Progenitor cell of endocrine pancreas (in vitro differentiated cells): ENCODE data around the gene APLP1. TPM values are rescaled to one million over a fixed set of nuclear protein-coding genes. Genes with fewer than 3 reads are reported as not detected.

Experiments
- DNase-seq: peaks from one replicate; pipeline ENCODE4 v3.0.0; 2021; ENCODE audit warnings: low spot score; ENCODE audit not compliant: unreplicated experiment
- H3K27ac Mint-ChIP-seq: 2 replicates; pipeline ENCODE4 v1.8.0; 2021; ENCODE audit warnings: mild to moderate bottlenecking, moderate library complexity, mixed read lengths
- H3K27me3 Mint-ChIP-seq: 2 replicates; pipeline ENCODE4 v1.8.0; 2021; ENCODE audit warnings: mixed read lengths
- H3K36me3 Mint-ChIP-seq: 2 replicates; pipeline ENCODE4 v1.8.0; 2022; ENCODE audit warnings: mixed read lengths; ENCODE audit not compliant: insufficient read depth
- H3K4me1 Mint-ChIP-seq: 2 replicates; pipeline ENCODE4 v1.8.0; 2021; ENCODE audit warnings: low read depth, mixed read lengths
- H3K4me3 Mint-ChIP-seq: 2 replicates; pipeline ENCODE4 v1.8.0; 2021; ENCODE audit warnings: low read depth, mild to moderate bottlenecking, moderate library complexity, mixed read lengths
- H3K9me3 Mint-ChIP-seq: 2 replicates; pipeline ENCODE4 v1.8.0; 2021; ENCODE audit warnings: low read depth, mixed read lengths
- total RNA-seq: library from RNA; stranded (reverse); gene quantifications from 2 replicates; pipeline ENCODE4 v1.2.1, GENCODE V29; 2021
- TF ChIP-seq, protein P1 (sequence below): fragments of 200-600 bp; sonication (generic); IDR thresholded peaks from one replicate; pipeline ENCODE4 v1.5.0; 2021; ENCODE audit warnings: antibody characterized with exemption, mild to moderate bottlenecking; ENCODE audit not compliant: unreplicated experiment

APLP1 gene
- total RNA-seq, 1 donor from 2014 or later: 135 TPM

GRCh38 chr19:35843676-35844481 is 24.5 kb upstream of the APLP1 start:
- H3K4me3 Mint-ChIP-seq: peak overlapping the region; percentile 62
- peaks cover 60% of the 10 kb centered on the region for H3K27me3 Mint-ChIP-seq
- H3K9me3 Mint-ChIP-seq: no peaks in the 10 kb centered on the region

DNA sequence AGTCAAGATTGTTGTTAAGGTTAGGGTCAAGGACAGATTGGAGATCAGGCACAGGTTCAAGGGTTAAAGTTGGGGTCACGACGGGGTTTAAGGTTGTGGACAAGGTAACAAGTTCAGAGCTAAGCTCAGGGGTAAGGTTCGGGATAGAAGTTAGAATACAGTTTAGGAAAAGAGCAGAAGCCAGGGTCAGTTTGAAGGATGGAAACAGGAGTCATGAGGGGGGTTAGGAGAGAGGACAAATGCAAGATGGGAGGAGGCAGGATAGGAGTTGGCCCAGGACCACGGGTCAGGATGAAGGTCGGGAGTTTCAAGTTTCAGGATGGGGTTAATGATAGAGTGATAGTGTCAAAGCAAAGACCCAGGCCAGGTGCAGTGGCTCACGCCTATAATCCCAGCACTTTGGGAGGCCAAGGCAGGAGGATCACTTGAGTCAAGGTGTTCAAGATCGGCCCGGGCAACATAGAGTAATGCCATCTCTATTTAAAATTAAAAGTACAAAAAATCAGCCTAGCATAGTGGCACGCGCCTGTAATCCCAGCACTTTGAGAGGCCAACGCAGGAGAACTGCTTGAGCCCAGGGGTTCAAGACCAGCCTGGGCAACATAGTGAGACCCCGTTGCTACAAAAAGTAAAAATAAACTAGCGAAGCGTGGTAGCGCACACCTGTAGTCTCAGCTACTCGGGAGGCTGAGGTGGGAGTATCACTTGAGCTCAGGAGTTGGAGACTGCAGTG is 23.7 kb upstream of the APLP1 start:
- DNase-seq: no peak
- H3K4me3 Mint-ChIP-seq: peak overlapping the region; percentile 62
- TF ChIP-seq, protein P1, sequence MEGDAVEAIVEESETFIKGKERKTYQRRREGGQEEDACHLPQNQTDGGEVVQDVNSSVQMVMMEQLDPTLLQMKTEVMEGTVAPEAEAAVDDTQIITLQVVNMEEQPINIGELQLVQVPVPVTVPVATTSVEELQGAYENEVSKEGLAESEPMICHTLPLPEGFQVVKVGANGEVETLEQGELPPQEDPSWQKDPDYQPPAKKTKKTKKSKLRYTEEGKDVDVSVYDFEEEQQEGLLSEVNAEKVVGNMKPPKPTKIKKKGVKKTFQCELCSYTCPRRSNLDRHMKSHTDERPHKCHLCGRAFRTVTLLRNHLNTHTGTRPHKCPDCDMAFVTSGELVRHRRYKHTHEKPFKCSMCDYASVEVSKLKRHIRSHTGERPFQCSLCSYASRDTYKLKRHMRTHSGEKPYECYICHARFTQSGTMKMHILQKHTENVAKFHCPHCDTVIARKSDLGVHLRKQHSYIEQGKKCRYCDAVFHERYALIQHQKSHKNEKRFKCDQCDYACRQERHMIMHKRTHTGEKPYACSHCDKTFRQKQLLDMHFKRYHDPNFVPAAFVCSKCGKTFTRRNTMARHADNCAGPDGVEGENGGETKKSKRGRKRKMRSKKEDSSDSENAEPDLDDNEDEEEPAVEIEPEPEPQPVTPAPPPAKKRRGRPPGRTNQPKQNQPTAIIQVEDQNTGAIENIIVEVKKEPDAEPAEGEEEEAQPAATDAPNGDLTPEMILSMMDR: no peak
- no peaks in the 10 kb centered on the region for H3K9me3 Mint-ChIP-seq
- peaks cover 63% of the 10 kb centered on the region for H3K27me3 Mint-ChIP-seq
- peaks cover 2% of the 10 kb centered on the region for H3K36me3 Mint-ChIP-seq
- peak overlapping the region; percentile 75 for H3K27ac Mint-ChIP-seq
- H3K4me1 Mint-ChIP-seq: peaks cover 18% of the 10 kb centered on the region

More at GRCh38 chr19:35843676-35844481, 24.5 kb upstream of the APLP1 start:
- Mint-ChIP-seq H3K36me3 (peaks cover 3% of the 10 kb centered on the region), H3K4me1 (peaks cover 18% of the 10 kb centered on the region), H3K27ac (no peak overlapping the region)
- no peak for DNase-seq
- TF ChIP-seq, protein P1: no peak

GRCh38 chr19:35845215-35846037 is 22.9 kb upstream of the APLP1 start:
- peak overlapping the region; percentile 62 for H3K4me3 Mint-ChIP-seq

DNA sequence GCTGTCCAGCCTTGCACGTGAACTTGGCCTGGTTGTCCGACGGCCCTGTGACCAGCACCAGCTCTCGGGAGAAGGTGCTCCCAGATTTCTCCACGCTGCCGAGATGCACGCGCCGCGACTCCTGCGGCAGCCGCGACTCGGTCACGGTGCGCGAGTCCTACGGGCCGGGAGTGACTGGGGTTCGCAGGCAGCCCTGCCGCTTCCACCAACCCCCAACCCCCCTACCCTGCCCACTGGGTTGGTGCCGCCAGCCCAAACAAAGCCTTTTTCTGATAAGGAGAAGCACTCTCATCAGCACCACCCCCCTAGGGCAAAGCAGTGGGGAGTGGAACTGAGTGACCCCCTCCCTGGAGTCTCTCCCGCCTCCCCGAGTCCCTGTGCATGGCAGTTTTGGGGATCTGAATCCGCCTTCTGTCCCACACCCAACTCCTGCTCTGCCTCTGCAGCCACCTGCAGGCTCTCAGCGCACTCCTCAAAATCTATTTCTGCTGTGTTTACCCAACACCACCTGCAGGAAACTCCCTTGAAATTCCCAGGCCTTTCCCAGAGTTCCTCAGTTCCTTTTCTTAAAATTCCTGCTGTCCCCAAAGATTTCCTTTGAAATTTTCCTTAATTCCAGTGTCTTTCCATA is 22.2 kb upstream of the APLP1 start:
- peaks cover 65% of the 10 kb centered on the region for H3K27me3 Mint-ChIP-seq
- peak overlapping the region; percentile 61 for H3K4me3 Mint-ChIP-seq
- DNase-seq: no peak
- TF ChIP-seq, protein P1: no peak
- H3K27ac Mint-ChIP-seq: peak overlapping the region; percentile 87
- no peaks in the 10 kb centered on the region for H3K9me3 Mint-ChIP-seq
- peaks cover 2% of the 10 kb centered on the region for H3K36me3 Mint-ChIP-seq
- H3K4me1 Mint-ChIP-seq: peaks cover 21% of the 10 kb centered on the region

More at GRCh38 chr19:35845215-35846037, 22.9 kb upstream of the APLP1 start:
- no peak for DNase-seq
- H3K27ac Mint-ChIP-seq: peak overlapping the region; percentile 82
- no peaks in the 10 kb centered on the region for H3K9me3 Mint-ChIP-seq
- H3K4me1 Mint-ChIP-seq: peaks cover 18% of the 10 kb centered on the region
- peaks cover 2% of the 10 kb centered on the region for H3K36me3 Mint-ChIP-seq
- TF ChIP-seq, protein P1: no peak
- peaks cover 63% of the 10 kb centered on the region for H3K27me3 Mint-ChIP-seq
